ENCODE measurements around the gene DROSHA. TPM values are rescaled to one million over a fixed set of nuclear protein-coding genes. Genes with fewer than 3 reads are reported as not detected.
A peak's percentile ranks its signal among the peaks of the same experiment; 100 is the strongest.

DROSHA gene, protein sequence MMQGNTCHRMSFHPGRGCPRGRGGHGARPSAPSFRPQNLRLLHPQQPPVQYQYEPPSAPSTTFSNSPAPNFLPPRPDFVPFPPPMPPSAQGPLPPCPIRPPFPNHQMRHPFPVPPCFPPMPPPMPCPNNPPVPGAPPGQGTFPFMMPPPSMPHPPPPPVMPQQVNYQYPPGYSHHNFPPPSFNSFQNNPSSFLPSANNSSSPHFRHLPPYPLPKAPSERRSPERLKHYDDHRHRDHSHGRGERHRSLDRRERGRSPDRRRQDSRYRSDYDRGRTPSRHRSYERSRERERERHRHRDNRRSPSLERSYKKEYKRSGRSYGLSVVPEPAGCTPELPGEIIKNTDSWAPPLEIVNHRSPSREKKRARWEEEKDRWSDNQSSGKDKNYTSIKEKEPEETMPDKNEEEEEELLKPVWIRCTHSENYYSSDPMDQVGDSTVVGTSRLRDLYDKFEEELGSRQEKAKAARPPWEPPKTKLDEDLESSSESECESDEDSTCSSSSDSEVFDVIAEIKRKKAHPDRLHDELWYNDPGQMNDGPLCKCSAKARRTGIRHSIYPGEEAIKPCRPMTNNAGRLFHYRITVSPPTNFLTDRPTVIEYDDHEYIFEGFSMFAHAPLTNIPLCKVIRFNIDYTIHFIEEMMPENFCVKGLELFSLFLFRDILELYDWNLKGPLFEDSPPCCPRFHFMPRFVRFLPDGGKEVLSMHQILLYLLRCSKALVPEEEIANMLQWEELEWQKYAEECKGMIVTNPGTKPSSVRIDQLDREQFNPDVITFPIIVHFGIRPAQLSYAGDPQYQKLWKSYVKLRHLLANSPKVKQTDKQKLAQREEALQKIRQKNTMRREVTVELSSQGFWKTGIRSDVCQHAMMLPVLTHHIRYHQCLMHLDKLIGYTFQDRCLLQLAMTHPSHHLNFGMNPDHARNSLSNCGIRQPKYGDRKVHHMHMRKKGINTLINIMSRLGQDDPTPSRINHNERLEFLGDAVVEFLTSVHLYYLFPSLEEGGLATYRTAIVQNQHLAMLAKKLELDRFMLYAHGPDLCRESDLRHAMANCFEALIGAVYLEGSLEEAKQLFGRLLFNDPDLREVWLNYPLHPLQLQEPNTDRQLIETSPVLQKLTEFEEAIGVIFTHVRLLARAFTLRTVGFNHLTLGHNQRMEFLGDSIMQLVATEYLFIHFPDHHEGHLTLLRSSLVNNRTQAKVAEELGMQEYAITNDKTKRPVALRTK (N-terminal part only)
- 77.7 and 105 TPM in 2 replicates for polyA plus RNA-seq (2011; rRNA removed)
- polyA plus RNA-seq (2012; cell fraction: cytosol; rRNA removed) = 23.8 and 30.7 TPM in 2 replicates
- 45.6 and 49.2 TPM in 2 replicates for polyA plus RNA-seq (2012; cell fraction: nucleus; rRNA removed)
- 44.3 to 49.1 TPM (median 46.9 TPM) in 3 replicates for polyA plus RNA-seq (2017; fragmentation: RNase III; extraction: RNeasy Plus Mini Kit Qiagen cat#74134 plus additional on column Dnase treatment)
- polyA minus RNA-seq (2011; rRNA and poly(A)+ RNA removed) = 74.6 and 117 TPM in 2 replicates

DNA sequence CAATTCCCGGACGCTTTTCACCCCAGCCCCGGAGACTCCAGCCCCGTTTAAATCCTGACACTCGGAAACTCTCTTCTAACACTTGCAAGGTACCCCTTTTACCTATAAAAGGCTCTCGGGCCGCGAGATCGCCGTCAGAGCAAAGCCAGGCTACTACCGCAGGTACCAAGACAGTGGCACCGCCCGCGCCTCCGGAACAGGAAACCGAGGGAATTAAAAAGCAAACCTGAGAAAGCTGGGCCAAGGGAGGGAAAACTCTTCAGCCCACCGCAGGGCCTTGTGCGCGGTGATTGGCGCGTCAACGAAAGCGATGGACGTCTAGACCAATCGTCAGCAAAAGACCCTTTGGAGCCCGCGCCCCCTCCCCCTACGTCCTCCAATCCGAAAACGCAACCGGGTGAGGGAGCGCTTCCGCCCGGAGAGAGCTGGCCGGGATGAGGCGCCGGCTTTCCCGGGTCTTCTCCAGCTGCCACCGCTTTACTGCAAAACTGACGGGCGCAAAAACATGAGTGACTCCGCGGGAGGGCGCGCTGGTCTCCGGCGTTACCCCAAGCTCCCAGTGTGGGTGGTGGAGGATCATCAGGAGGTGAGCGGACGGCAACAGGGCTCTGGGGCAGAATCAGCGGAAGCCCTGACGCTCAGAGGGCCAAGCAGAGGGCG is at the start of gene DROSHA, which contains the start of gene C5orf22:
Gene DROSHA (minus strand): TSS at position 206 of the 660 bp plus-strand sequence. CDS start 3,034 bp downstream, outside the sequence.
Gene C5orf22 (plus strand): TSS at position 414 of the 660 bp plus-strand sequence. CDS start 92 bp downstream, at position 506.
- POLR2A ChIA-PET = no interaction called here
- 3% methylated on average over 50 of the region's 52 CpGs for WGBS (ENCODE audit: missing lambda C conversion rate)
- CTCF ChIA-PET = interaction anchor here (1.4 to 1.9 kb wide), 2 partner anchors 9 to 277 kb away, joined by 4 to 10 read pairs; no protein-coding TSS in a partner anchor
- FAIRE-seq (no peak), ATAC-seq (peak; percentile 98), DNase-seq (ENCODE audit: low read depth in 1 of 2, low spot score in 1 of 2) (peak; percentile 89 to 96)
- no peaks in the 10 kb centered on the region for H3K9me3 ChIP-seq
- H3K4me3 ChIP-seq = peak within 1 kb of the TSS; percentile 79
- peak within 1 kb of the TSS; percentile 85 for H3K4me2 ChIP-seq
- TF ChIP-seq RNF2 (IDR thresholded peaks at IDR 0.05; ENCODE audit: borderline replicate concordance, low read depth) (no peak), CHD2 (IDR thresholded peaks at IDR 0.05; ENCODE audit: low read length, partially characterized antibody) (peak; percentile 14), ZFP36 (IDR thresholded peaks at IDR 0.05; ENCODE audit: borderline replicate concordance, partially characterized antibody) (no peak), POLR2A (IDR thresholded peaks at IDR 0.05; ENCODE audit: low read length) (peak; percentile 66), PHF8 (IDR thresholded peaks at IDR 0.05; ENCODE audit: borderline replicate concordance, low read depth) (peak; percentile 39), RFX5 (IDR thresholded peaks at IDR 0.05) (peak; percentile 15; the same call in 1 of the 2 replicates), RAD21 (conservative IDR thresholded peaks at IDR 0.05 in 1 of 2, IDR thresholded peaks at IDR 0.05 in 1 of 2) (no peak), EHF (CRISPR knock-in tag; IDR thresholded peaks at IDR 0.05) (no peak), JUN (IDR thresholded peaks at IDR 0.05) (peak; percentile 66 to 71; a peak in 3 of 5 replicates), TFCP2L1 (CRISPR knock-in tag; IDR thresholded peaks at IDR 0.05) (no peak), NFE2L2 (conservative IDR thresholded peaks at IDR 0.05; ENCODE audit: low read length) (no peak), ZSCAN20 (CRISPR knock-in tag; IDR thresholded peaks at IDR 0.05) (no peak), KDM5A (IDR thresholded peaks at IDR 0.05) (peak; percentile 21; the same call in 1 of the 2 replicates)
- TF ChIP-seq, protein P1, sequence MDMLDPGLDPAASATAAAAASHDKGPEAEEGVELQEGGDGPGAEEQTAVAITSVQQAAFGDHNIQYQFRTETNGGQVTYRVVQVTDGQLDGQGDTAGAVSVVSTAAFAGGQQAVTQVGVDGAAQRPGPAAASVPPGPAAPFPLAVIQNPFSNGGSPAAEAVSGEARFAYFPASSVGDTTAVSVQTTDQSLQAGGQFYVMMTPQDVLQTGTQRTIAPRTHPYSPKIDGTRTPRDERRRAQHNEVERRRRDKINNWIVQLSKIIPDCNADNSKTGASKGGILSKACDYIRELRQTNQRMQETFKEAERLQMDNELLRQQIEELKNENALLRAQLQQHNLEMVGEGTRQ (IDR thresholded peaks at IDR 0.05) = no peak
- TF ChIP-seq, protein P2, sequence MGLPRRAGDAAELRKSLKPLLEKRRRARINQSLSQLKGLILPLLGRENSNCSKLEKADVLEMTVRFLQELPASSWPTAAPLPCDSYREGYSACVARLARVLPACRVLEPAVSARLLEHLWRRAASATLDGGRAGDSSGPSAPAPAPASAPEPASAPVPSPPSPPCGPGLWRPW (IDR thresholded peaks at IDR 0.05) = no peak
- TF ChIP-seq, protein P3, sequence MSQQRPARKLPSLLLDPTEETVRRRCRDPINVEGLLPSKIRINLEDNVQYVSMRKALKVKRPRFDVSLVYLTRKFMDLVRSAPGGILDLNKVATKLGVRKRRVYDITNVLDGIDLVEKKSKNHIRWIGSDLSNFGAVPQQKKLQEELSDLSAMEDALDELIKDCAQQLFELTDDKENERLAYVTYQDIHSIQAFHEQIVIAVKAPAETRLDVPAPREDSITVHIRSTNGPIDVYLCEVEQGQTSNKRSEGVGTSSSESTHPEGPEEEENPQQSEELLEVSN (IDR thresholded peaks at IDR 0.05; ENCODE audit: borderline replicate concordance, low read depth) = 0 out of 2 replicates have a peak, but pooled peaks have one; percentile 24
- TF ChIP-seq, protein P4, sequence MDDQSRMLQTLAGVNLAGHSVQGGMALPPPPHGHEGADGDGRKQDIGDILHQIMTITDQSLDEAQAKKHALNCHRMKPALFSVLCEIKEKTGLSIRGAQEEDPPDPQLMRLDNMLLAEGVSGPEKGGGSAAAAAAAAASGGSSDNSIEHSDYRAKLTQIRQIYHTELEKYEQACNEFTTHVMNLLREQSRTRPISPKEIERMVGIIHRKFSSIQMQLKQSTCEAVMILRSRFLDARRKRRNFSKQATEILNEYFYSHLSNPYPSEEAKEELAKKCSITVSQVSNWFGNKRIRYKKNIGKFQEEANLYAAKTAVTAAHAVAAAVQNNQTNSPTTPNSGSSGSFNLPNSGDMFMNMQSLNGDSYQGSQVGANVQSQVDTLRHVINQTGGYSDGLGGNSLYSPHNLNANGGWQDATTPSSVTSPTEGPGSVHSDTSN (IDR thresholded peaks at IDR 0.05) = peak; percentile 91
- TF ChIP-seq, protein P5, sequence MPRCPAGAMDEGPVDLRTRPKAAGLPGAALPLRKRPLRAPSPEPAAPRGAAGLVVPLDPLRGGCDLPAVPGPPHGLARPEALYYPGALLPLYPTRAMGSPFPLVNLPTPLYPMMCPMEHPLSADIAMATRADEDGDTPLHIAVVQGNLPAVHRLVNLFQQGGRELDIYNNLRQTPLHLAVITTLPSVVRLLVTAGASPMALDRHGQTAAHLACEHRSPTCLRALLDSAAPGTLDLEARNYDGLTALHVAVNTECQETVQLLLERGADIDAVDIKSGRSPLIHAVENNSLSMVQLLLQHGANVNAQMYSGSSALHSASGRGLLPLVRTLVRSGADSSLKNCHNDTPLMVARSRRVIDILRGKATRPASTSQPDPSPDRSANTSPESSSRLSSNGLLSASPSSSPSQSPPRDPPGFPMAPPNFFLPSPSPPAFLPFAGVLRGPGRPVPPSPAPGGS (IDR thresholded peaks at IDR 0.05) = 0 out of 3 replicates have a peak, but pooled peaks have one; percentile 61
- TF ChIP-seq, protein P6, sequence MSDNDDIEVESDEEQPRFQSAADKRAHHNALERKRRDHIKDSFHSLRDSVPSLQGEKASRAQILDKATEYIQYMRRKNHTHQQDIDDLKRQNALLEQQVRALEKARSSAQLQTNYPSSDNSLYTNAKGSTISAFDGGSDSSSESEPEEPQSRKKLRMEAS (IDR thresholded peaks at IDR 0.05) = peak; percentile 19; the same call in 1 of the 2 replicates
- H3K27ac ChIP-seq = peak within 1 kb of the TSS; percentile 86 to 91
- H3K4me1 ChIP-seq = peaks cover 21% of the 10 kb centered on the region

All from A549 (cell line).